HEK293T (cell line): ENCODE data around the gene HJV.

ENCODE experiments used
- ARNT ChIP-seq: fragments of 450-650 bp; IDR thresholded peaks from 2 replicates; pipeline ENCODE4 v1.6.1; 2017; ENCODE audit warnings: mild to moderate bottlenecking
- BHLHE40 ChIP-seq: fragments of 450-650 bp; IDR thresholded peaks from 2 replicates; pipeline ENCODE4 v1.6.1; 2016; ENCODE audit warnings: mild to moderate bottlenecking, moderate library complexity, borderline replicate concordance
- CTBP1 ChIP-seq: fragments of 450-650 bp; IDR thresholded peaks from 2 replicates; pipeline ENCODE4 v1.6.1; 2016; ENCODE audit warnings: borderline replicate concordance
- ELF4 ChIP-seq: fragments of 450-650 bp; IDR thresholded peaks from 2 replicates; pipeline ENCODE4 v1.6.1; 2017; ENCODE audit warnings: antibody characterized with exemption
- FOXK2 ChIP-seq: fragments of 450-650 bp; IDR thresholded peaks from 2 replicates; pipeline ENCODE4 v1.6.1; 2016; ENCODE audit warnings: mild to moderate bottlenecking
- FOXM1 ChIP-seq: fragments of 450-650 bp; IDR thresholded peaks from 2 replicates; pipeline ENCODE4 v1.6.1; 2017; ENCODE audit warnings: mild to moderate bottlenecking, borderline replicate concordance
- HDGF ChIP-seq: fragments of 450-650 bp; IDR thresholded peaks from 2 replicates; pipeline ENCODE4 v1.6.1; 2017; ENCODE audit warnings: antibody characterized with exemption, borderline replicate concordance
- LEF1 ChIP-seq: fragments of 450-650 bp; IDR thresholded peaks from 2 replicates; pipeline ENCODE4 v1.6.1; 2017; ENCODE audit warnings: mild to moderate bottlenecking, borderline replicate concordance
- NFRKB ChIP-seq: fragments of 450-650 bp; IDR thresholded peaks from 2 replicates; pipeline ENCODE4 v1.6.1; 2016; ENCODE audit warnings: mild to moderate bottlenecking, moderate library complexity
- SP1 ChIP-seq: fragments of 450-650 bp; IDR thresholded peaks from 2 replicates; pipeline ENCODE4 v1.6.1; 2017
- SUZ12 ChIP-seq: fragments of 450-650 bp; IDR thresholded peaks from 2 replicates; pipeline ENCODE4 v1.6.1; 2016; ENCODE audit warnings: mild to moderate bottlenecking
- TARDBP ChIP-seq: fragments of 450-650 bp; IDR thresholded peaks from 2 replicates; pipeline ENCODE4 v1.6.1; 2016
- ZNF384 ChIP-seq: fragments of 450-650 bp; IDR thresholded peaks from 2 replicates; pipeline ENCODE4 v1.6.1; 2016
- TF ChIP-seq, protein P1 (sequence below): fragments of 450-650 bp; IDR thresholded peaks from 2 replicates; pipeline ENCODE4 v1.6.1; 2016

DNA sequence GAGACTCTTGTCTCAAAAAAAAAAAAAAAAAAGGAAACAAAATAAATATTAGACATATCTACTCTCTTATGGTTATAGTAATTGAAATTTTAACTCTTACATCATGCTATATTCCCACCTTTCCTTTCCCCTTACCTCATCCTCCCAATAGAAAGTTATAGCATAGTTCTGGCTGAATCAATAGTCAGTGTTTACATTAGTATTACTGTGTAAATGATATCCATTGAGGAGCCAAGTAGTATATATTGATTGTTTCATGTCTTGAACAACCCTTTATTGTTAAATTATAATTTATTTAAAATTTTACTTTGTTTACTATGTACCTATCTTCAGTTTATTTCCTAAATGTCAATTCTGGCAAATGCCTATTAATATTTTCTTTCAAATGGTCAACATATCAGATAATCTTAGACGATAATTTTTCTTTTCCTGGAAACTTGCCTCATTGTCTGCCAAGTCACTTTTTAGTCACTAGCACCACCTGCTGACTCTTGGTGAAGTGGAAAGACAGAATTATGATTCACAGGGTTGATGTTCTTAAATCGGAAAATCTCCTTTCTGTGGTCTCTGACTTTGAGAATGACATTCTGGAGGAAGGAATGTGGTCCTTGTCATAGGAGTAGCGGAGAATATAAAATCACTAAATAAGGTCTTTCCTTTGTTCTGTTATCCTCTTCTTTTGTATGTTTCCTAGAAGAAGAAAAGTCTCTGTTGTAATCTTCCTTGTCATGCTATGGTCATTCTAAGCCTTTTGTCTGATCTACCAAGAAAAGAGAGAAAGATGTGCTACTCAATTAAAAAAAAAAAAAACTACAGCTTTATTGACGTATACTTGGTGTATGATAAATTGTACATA lies 8.6 kb downstream of the HJV start:
- TF ChIP-seq SP1: no peak
- no peak for TF ChIP-seq BHLHE40
- no peak for TF ChIP-seq SUZ12
- TF ChIP-seq, protein P1, sequence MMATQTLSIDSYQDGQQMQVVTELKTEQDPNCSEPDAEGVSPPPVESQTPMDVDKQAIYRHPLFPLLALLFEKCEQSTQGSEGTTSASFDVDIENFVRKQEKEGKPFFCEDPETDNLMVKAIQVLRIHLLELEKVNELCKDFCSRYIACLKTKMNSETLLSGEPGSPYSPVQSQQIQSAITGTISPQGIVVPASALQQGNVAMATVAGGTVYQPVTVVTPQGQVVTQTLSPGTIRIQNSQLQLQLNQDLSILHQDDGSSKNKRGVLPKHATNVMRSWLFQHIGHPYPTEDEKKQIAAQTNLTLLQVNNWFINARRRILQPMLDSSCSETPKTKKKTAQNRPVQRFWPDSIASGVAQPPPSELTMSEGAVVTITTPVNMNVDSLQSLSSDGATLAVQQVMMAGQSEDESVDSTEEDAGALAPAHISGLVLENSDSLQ: no peak
- TF ChIP-seq FOXM1: no peak
- no peak for TF ChIP-seq FOXK2
- TF ChIP-seq NFRKB: no peak
- no peak for TF ChIP-seq TARDBP
- TF ChIP-seq CTBP1: no peak
- TF ChIP-seq HDGF: no peak
- TF ChIP-seq ZNF384: 0 out of 2 replicates have a peak, but pooled peaks have one; percentile 10
- TF ChIP-seq ARNT: no peak
- TF ChIP-seq LEF1: no peak
- no peak for TF ChIP-seq ELF4
